GM19239 (cell line): Measurements from ENCODE around the gene RDH14.

Experiments used
- DNase-seq: peaks from one replicate; pipeline ENCODE4 v3.0.0; 2011; ENCODE audit warnings: low spot score; ENCODE audit not compliant: insufficient read length
- FAIRE-seq: peaks from 2 replicates; lab custom pipeline; 2011; peaks lifted over from hg19 to GRCh38; lab: Jason Lieb, UNC

RDH14 gene

DNA sequence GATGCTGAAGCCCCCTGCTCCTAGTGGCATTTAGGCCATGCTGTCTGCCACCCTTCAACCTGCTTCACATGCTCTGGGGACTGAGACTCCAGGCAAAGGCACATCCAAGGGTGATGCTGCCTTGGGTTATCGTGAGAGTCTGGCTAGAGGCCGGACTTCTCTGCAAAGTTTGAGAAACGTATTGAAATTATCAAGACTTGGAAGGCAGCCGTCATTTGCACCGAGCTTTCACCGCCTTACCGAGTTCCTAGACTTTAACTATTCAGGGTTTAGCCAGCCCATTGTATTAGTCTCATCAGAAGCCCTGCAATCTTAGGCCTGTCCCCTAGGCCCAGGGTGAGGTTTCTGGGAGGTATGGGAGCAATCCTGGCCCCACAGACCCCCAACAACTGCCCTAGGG is 34.0 kb downstream of the RDH14 start:
- FAIRE-seq: no peak
- no peak for DNase-seq

DNA sequence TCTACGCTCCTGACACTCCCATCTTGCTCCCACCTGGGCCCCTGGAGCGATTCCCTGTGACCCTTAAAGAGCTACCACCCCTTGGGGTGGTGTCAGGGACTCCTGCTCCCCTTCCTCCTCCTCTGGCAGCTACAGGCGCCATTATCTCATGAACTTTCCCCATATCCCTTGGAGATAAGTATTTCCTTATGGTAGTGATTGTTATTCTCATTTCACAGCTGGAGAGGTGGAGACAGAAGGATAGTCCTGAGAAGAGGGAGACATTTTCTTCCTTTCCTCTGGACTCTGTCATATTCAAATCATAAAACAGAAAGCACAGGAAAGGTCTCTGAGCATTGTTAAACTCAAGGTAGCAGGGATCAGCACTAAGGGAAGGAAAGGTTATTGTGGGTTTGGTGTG is 34.6 kb downstream of the RDH14 start:
- no peak for FAIRE-seq
- DNase-seq: no peak

DNA sequence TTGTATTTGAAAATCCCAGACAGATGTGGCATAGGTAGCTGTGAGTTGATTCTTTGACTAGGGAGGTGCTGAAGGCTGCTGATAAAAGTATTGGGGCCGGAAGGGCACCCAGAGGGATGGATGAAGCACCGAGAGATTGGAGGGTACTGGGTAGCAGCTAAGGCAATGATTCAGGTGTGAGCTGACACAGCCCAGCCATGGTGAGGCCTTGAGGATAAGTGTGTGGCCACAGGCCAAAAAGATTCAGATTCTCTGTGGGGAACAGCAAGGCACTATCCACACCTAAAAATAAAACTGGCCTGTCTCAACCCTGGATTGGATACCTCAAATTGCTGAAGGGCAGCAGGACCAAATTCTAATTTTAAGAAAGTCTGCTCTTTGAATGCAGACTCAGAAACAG is 35.2 kb downstream of the RDH14 start:
- no peak for FAIRE-seq

DNA sequence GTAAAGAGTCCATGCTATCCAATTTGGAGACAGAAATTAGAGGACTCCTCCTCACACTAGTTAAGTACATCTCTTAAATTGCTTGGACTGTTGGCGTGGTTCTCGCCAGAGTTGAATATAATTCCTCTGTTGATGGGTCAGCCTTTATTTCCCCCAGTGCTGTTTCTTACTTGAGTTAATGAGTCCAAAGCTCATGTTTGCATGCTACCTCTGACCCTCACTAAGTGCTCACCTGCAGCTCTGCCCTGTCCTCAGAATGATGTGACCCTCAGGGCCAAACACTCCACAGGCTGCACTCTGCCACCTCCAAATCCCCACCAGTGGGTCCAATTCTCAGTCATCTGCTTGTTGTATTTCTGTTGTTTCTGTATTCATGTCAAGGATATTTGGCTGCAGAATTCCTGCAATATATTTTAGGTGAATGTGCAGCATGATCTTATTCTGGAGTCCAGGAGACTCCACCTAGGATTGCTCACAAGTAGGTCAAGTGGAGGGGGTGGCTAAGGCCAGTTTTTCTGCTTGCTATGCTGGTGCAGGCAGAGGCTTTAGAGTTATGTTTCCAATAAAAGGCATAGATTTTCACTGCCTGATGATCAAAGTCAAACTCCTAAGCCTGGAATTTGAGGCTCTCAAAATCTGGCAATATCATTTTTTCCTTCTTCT is 37.8 kb downstream of the RDH14 start:
- no peak for DNase-seq
- no peak for FAIRE-seq

More for the DNA sequence above, 35.2 kb downstream of the RDH14 start:
- DNase-seq: no peak

DNA sequence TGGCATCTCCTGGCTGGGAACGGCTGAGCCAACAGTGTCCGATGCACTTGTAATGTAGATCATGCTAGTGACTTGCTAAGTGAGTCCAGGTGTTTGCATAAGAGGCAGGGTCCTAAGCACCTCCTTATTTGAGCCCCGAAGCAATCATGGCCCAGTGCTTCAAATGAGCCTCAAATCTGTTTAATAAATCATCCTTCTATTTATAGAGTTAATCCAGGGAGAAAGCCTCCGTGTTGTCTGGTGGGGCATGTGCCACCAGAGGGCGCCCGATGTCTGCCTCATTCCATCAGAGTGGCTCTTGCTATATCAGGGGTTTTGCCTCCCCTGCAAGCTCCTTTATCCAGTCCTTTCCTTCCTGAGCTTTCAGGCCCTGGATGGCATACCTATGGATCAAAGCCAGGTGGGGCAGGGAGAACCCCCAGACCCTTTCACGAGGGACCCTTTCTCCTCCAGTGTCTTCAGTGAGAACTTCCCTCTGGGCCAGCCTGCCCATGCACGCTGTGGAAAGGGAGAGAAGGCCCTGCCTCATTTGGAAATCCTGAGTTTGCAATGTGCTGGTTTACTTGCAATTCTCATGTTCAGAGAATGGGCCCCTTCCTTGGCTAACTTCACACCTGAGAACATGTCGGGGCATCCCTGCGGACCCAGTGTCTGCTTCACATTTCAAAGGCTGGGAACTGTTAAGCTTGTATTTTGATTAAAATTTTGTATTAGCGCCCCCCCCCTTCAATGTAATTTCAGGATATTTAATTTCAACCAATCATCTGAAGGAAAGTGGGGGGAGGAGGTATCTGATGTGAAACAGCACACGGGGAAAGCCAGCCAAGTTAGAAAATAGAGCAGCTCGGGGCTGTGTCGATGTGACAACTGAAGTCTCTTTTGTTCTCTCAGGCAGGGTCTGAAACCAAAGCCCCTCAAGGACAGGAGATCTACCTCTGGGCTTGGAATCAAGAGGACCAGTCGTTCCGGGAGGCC is 39.7 kb downstream of the RDH14 start:
- FAIRE-seq (peak; percentile 84), DNase-seq (peak; percentile 19)

DNA sequence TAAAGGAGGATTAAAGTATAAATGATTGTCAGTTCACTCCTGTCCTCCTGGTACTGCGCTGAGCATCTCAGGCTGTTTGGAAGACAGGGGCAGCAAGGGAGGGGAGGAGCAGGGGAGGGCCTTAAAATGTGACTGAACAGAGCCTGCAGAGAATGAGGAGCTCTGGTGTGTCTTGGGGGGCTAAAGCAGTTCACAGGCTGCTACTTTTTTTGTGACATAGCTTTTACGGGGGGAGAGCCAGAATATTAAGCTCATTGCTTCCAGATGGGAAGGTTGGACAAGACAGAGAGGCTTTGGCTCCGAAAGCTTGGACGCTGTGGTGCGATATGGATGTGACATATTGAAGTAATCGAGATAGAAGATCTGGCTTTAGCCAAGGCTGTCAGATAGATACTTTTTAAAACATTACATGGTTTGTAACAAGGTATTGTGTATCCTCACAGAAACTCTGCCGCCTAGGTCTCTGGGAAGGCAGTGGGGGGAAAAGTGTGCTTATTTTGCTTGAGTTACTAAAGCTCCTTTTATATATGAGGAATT is 40.5 kb downstream of the RDH14 start:
- DNase-seq (no peak), FAIRE-seq (no peak)

DNA sequence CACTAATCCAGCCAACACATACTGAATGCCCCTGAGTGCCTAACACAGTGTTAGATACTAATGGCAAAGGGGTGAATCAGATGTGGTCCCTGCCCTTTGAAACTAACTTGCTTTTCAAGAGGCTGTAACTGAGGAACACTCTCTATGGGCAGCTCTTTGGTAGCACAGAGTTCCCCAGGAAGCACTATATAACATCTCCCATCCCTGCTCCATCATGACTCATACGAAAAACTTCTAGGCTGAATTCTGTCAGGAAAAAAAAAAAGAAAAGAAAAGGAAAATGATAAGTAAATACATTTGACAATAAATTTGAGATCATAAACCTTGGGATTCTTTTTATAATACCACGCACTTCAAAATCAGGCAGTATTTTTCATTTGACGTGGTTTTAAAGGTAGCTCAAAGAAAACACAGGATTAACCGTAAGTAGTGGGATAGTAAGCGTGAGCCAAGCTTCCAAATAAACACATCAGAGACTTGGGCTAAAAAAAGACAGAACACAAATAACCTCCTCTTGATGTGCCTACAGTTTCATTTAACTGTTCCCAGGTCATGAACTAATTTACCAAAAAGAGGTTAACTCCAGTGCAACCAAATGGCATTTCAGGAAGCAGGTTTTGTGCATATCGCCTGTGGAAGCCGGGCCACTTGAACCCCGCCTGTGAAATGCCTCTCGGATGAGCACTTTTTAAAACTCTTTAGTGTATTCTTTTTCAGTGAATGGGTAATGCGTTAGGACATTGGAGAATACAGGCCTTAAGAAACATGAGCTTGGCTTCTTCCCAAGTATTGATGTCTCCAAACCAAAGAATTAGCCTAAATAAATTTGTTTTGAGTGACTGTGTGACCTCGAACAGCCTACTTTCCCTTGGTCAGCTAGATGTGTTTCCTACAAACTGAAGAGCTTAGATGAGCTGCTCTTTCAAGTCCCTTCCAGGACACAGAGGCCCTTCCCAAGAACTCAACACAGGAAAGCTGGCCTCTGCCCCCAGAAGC is 42.0 kb downstream of the RDH14 start:
- FAIRE-seq: no peak
- no peak for DNase-seq

DNA sequence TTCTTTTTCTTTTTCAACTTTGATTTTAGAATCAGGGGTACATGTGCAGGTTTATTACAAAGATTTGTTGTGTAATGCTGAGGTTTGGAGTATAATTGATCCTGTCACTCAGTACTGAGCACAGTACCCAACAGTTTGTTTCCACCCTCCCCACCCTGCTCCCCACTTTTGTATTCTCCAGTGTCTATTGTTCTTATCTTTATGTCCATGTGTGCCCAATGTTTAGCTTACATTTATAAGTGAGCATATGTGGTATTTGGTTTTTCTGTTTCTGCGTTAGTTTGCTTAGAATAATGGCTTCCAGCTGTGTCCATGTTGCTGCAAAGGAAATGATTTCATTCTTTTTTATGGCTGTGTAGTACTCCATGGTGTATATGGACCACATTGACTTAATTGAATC is 43.1 kb downstream of the RDH14 start:
- DNase-seq (no peak), FAIRE-seq (no peak)

DNA sequence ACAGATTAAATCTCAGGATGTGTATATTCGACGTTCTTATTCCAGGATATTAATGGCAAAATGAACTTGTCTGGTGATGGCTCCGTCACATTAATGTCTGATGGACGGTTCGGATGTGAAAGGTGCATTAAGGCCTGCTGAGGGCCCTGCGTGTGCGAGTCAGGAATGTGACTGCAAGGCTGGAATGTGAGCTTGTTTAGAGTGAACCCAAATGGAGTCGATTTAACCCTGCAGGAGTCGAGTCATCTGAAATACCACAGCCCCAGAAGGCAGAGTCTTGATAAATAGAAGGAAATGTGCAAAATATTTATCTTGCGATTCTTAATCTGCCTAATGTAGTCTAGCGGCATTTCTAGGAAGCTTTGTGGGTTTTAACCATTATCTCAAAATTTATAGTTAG is 44.3 kb downstream of the RDH14 start:
- FAIRE-seq (no peak), DNase-seq (no peak)

DNA sequence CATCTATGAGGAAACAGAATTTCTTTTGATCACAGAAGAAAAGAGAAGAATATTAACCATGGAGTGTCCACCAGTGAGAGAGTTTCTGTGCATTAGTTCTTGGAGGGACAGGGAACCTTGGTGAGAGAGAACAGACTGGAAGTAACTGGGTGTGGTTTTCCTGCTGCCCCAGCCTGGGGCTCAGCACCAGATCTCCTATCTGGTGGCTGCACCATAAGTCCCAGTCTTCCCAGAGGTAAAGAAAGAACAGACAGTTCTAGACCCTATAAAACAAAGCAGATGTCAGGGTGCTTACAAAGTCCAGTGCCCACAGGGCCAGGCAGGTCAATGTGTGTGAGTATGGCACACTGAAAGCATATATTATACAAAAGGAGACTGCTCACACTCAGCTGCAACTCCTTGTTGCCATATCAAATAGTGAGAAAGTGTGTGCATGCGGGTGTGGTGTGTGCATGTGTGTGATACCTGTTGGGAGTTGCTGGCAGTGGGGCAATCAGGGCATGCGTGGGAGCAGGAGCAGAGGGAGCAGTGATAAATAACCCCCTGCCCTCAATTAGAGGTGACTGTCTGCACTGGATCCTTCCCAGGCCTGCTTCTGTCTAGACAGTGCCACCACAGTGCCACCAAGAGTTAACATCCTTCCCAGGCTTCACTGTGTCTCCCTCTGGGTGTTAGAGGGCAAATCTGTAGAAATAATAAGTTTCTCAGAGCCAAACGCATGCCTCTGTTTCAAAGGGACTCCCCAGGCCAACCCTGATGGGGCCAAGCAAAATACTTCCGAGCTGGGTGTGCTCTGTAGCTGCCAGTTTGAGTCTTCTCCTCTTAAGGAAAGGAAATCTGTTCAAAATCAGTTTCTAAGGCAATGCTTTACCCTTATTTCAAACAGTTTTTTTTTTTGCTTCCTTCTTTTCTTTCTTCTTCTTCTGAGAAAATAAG is 45.7 kb downstream of the RDH14 start:
- DNase-seq (no peak), FAIRE-seq (no peak)

DNA sequence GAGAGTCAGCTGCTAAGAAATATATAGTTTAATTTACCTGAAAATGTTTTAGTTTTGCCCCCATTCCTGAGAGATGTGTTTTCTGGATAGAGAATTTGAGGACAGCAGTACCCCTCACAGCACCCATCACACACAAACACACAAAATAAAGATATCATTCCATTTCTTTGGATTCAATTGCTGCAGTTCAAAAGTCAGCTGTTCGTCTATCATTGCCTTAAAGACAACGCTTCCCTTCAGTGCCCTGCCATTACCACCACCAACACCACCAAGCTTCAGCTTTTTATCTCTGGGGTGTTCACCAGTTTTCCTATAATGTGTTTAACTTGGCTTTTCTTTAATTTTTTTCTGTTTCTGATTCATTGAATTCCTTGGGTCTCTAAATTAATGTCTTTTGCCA is 49.7 kb downstream of the RDH14 start:
- DNase-seq (no peak), FAIRE-seq (no peak)

DNA sequence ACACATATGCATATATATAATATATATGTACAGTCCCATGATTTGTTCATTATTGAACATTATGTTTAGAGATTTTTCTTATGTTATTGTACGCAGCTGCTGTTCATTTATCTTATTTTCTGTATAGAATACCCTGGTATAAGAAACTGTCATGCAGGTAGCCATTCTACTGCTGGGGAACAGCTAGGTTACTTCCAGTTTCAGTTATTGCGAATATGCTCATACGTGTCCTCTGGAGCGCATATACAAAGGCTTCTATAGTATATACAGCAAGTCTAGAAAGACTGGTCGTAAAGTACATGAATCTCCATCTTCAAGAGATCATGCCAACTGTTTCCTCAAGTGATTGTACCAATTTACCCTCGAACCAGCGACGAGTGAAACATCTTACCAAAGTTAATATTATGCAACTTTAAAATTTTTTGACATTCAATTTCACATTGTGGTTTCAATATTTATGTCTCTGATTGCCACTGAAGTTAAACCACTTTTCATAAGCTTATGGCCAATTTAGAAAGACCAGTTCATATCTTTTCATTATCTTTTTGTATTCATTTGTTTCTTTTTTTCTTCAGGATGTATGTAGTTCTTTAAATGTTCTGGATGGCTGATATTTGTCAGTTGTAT is 53.5 kb downstream of the RDH14 start:
- DNase-seq (no peak), FAIRE-seq (peak; percentile 58)

DNA sequence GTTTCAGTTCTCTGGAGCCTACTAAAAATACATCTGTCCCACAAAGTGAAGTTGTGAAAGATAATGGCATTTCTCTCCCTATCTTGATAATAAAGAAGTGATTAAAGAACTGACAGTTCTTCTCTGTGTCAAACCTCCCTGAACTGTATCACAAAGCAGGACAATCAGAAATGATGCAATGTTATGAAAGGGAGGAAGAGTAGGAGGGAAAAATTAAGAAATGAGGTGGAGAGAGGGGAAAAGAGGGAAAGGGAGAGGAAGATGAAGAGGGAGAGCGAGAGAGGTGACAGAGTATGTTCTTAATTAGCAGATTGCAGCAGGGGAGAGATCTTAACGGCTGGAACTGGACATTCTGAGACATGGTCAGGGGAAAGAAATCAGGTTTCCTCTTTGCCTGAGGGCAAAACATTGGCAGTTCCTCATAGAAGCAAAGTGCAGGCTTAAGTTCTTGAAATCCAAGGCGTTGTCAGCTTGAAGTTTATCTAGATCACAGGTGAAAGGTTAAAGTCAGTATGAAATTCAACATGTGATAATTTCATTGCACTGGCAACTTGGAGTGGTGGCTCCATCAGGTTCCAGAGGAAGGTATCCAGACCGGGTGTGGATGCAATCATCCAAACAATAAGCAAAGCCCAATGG is 54.6 kb downstream of the RDH14 start:
- DNase-seq (no peak), FAIRE-seq (no peak)
